PC-9 (cell line): ENCODE results near the gene SORCS2. TPM values are rescaled to one million over a fixed set of nuclear protein-coding genes. Genes with fewer than 3 reads are reported as not detected.

Experiments used
- BruUV-seq: library from RNA; stranded (reverse); fragments of 400-500 nt; replicated peaks from 2 replicates; lab custom pipeline; 2021; lab: Mats Ljungman, UMichigan
- CTCF ChIA-PET: fragments of 300-600 bp; sonication (Branson Sonifier 250); formaldehyde crosslinking; loops from one replicate; lab custom pipeline; 2022; ENCODE audit warnings: antibody characterized with exemption; lab: Charles Lee
- POLR2A ChIA-PET: fragments of 300-600 bp; sonication (Branson Sonifier 250); formaldehyde crosslinking; loops from one replicate; lab custom pipeline; 2022; ENCODE audit warnings: antibody characterized with exemption; ENCODE audit not compliant: unreplicated experiment; lab: Charles Lee
- DNase-seq, 2 experiments: peaks; one replicate each; pipeline versions ENCODE4 v3.0.0 to v3.0.0-alpha.2; 2015 to 2022; ENCODE audit warnings: mixed read lengths in 1 of 2
- H2AFZ ChIP-seq: fragments of 200-600 bp; sonication (generic); 2 replicates; pipeline ENCODE4 v1.8.1; 2017; ENCODE audit warnings: antibody characterized with exemption
- H3F3A ChIP-seq: fragments of 200-600 bp; sonication (generic); 2 replicates; pipeline ENCODE4 v1.8.1; 2017; ENCODE audit warnings: antibody characterized with exemption, mild to moderate bottlenecking, low read depth; ENCODE audit not compliant: insufficient read depth
- H3K27ac ChIP-seq: fragments of 200-600 bp; sonication (generic); 2 replicates; pipeline ENCODE4 v1.6.1; 2016; ENCODE audit warnings: mixed run types
- H3K27me3 ChIP-seq: fragments of 200-600 bp; sonication (generic); 2 replicates; pipeline ENCODE4 v1.6.1; 2016; ENCODE audit warnings: low read depth, mixed run types; ENCODE audit not compliant: insufficient read depth
- H3K36me3 ChIP-seq: fragments of 200-600 bp; sonication (generic); 2 replicates; pipeline ENCODE4 v1.6.1; 2016; ENCODE audit warnings: low read depth, mixed run types
- H3K4me1 ChIP-seq: fragments of 200-600 bp; sonication (generic); replicated peaks from 2 replicates; pipeline ENCODE4 v1.6.1; 2016; ENCODE audit warnings: mixed run types; ENCODE audit not compliant: insufficient read depth
- H3K4me2 ChIP-seq: fragments of 200-600 bp; sonication (generic); 2 replicates; pipeline ENCODE4 v1.6.1; 2017; ENCODE audit warnings: mixed run types
- H3K4me3 ChIP-seq: fragments of 200-600 bp; sonication (generic); 2 replicates; pipeline ENCODE4 v1.6.1; 2016; ENCODE audit warnings: mixed run types
- H3K79me2 ChIP-seq: fragments of 200-600 bp; sonication (generic); 2 replicates; pipeline ENCODE4 v1.6.1; 2017; ENCODE audit warnings: low read depth, mixed run types
- H3K9me2 ChIP-seq: fragments of 200-600 bp; sonication (generic); 2 replicates; pipeline ENCODE4 v1.8.1; 2017; ENCODE audit warnings: mild to moderate bottlenecking; ENCODE audit not compliant: insufficient read depth
- H3K9me3 ChIP-seq: fragments of 200-600 bp; sonication (generic); 2 replicates; pipeline ENCODE4 v1.8.1; 2016; ENCODE audit warnings: low read depth; ENCODE audit not compliant: insufficient read depth
- H4K20me1 ChIP-seq: fragments of 200-600 bp; sonication (generic); 2 replicates; pipeline ENCODE4 v1.8.1; 2017; ENCODE audit not compliant: insufficient read depth
- EZH2 ChIP-seq: fragments of 200-600 bp; sonication (generic); IDR thresholded peaks from 2 replicates; pipeline ENCODE4 v1.8.0; 2017; ENCODE audit warnings: antibody characterized with exemption, low read depth
- intact Hi-C: fragments of 100-400 bp; cut with micrococcal nuclease; formaldehyde crosslinking; loops from one replicate; pipeline ENCODE4 v1.10.0; 2022; ENCODE audit not compliant: unreplicated experiment
- total RNA-seq: library from RNA; stranded (reverse); gene quantifications from 2 replicates; pipeline ENCODE4 v1.2.3, GENCODE V29; 2021
- TF ChIP-seq, protein P1 (sequence below): fragments of 200-600 bp; sonication (generic); conservative IDR thresholded peaks from 2 replicates; pipeline ENCODE4 v1.6.1; 2017; ENCODE audit warnings: mixed run types, antibody characterized with exemption, mild to moderate bottlenecking, moderate library complexity

Gene SORCS2
- total RNA-seq, 1 experiment from 2014 or later, result 25.8 TPM

DNA sequence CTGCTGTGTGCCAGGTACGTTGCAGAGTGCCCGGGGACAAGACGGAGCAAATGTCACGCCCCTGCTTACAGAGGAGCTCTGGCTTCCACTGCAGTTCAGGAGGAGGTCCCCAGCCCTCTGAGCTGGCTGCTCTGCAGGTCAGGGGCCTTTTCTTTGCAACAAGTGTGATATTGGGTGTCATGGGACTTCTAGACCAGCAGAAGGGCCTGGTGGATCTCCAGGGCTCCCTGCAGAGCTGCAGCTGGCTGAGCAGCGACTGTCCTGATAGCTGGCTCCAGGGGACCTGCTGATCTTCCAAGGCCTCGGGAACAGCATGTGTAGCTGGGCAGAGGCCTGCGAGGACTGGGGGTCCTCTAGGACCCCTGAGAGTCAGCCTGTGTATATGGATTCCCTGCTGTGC lies 120.4 kb downstream of the SORCS2 start:
- TF ChIP-seq EZH2, result no peak
- TF ChIP-seq, protein P1, sequence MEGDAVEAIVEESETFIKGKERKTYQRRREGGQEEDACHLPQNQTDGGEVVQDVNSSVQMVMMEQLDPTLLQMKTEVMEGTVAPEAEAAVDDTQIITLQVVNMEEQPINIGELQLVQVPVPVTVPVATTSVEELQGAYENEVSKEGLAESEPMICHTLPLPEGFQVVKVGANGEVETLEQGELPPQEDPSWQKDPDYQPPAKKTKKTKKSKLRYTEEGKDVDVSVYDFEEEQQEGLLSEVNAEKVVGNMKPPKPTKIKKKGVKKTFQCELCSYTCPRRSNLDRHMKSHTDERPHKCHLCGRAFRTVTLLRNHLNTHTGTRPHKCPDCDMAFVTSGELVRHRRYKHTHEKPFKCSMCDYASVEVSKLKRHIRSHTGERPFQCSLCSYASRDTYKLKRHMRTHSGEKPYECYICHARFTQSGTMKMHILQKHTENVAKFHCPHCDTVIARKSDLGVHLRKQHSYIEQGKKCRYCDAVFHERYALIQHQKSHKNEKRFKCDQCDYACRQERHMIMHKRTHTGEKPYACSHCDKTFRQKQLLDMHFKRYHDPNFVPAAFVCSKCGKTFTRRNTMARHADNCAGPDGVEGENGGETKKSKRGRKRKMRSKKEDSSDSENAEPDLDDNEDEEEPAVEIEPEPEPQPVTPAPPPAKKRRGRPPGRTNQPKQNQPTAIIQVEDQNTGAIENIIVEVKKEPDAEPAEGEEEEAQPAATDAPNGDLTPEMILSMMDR, result no peak
- Histone ChIP-seq H3K4me3 (no peak overlapping the region), H3K9me3 (no peaks in the 10 kb centered on the region), H3K9me2 (no peaks in the 10 kb centered on the region), H3K4me1 (no peaks in the 10 kb centered on the region), H2AFZ (no peak overlapping the region), H3K4me2 (no peak overlapping the region), H3K27ac (no peak overlapping the region), H4K20me1 (no peaks in the 10 kb centered on the region), H3F3A (no peaks in the 10 kb centered on the region), H3K79me2 (no peaks in the 10 kb centered on the region), H3K27me3 (no peaks in the 10 kb centered on the region), H3K36me3 (no peaks in the 10 kb centered on the region)
- DNase-seq, result no peak
- ChIA-PET CTCF (no interaction called here), POLR2A (no interaction called here)
- intact Hi-C loops, result no loop called here
- BruUV-seq, result no TSS peak

DNA sequence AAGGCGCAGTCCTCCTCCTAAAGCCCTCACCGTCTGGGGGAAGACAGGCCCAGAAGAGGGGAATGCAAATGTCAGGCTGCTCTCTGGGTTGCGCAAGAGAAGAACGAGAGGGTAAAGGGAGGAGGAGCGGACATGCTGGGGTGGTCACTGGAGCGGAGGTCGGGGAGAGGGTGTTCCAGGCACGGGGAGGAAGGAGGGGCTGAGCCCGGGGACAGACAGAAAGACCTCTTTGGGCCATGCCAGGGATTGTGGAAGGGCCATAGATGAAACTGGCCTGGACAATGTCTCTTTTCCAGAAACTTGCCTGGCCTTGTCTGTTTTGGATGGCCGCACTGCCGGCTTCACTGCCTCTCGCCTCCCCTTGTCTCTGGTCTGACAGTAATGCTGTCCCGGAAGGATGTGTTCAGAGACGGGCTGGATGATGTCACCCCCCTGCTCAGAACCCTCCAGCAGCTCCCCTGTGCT lies 121.0 kb downstream of the SORCS2 start:
- intact Hi-C loops, result no loop called here
- CTCF ChIA-PET, result no interaction called here

DNA sequence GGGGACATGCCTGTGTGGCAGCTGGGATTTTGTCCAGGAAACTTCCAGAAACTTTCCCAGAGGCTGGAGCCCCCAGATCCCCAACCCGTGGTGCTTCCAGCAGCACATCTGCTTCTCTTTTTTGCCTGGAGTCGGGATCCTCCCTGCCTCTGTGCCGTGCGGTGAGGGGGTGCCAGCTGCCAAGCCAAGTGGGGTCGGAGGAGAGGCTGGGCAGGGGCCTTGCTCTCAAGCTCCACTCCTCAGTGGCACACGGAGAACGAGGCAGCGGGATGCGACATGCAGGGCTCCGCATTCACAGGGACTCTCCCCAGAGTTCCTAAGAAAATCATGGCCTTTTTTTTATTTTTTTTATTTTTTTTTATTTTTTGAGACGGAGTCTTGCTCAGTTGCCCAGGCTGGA lies 121.7 kb downstream of the SORCS2 start:
- BruUV-seq, result no TSS peak
- no peaks in the 10 kb centered on the region for H3K36me3 ChIP-seq
- H3K27ac ChIP-seq, result no peak overlapping the region
- no peaks in the 10 kb centered on the region for H3F3A ChIP-seq
- no peaks in the 10 kb centered on the region for H3K79me2 ChIP-seq
- H3K27me3 ChIP-seq, result no peaks in the 10 kb centered on the region
- intact Hi-C loops, result no loop called here
- no peaks in the 10 kb centered on the region for H3K9me2 ChIP-seq
- H2AFZ ChIP-seq, result no peak overlapping the region
- ChIA-PET POLR2A (no interaction called here), CTCF (no interaction called here)
- no peaks in the 10 kb centered on the region for H4K20me1 ChIP-seq
- H3K9me3 ChIP-seq, result no peaks in the 10 kb centered on the region
- H3K4me3 ChIP-seq, result no peak overlapping the region
- no peak for DNase-seq
- no peak for TF ChIP-seq EZH2
- TF ChIP-seq, protein P1, result no peak
- H3K4me2 ChIP-seq, result no peak overlapping the region
- no peaks in the 10 kb centered on the region for H3K4me1 ChIP-seq

More for the DNA sequence above, 121.0 kb downstream of the SORCS2 start:
- no TSS peak for BruUV-seq
- H3K4me2 ChIP-seq, result no peak overlapping the region
- TF ChIP-seq, protein P1, result no peak
- no peak for TF ChIP-seq EZH2
- no peaks in the 10 kb centered on the region for H3K9me3 ChIP-seq
- H3K79me2 ChIP-seq, result no peaks in the 10 kb centered on the region
- H3K9me2 ChIP-seq, result no peaks in the 10 kb centered on the region
- no peak overlapping the region for H3K4me3 ChIP-seq
- no peaks in the 10 kb centered on the region for H3K36me3 ChIP-seq
- POLR2A ChIA-PET, result no interaction called here
- H4K20me1 ChIP-seq, result no peaks in the 10 kb centered on the region
- no peaks in the 10 kb centered on the region for H3K4me1 ChIP-seq
- no peaks in the 10 kb centered on the region for H3F3A ChIP-seq
- no peaks in the 10 kb centered on the region for H3K27me3 ChIP-seq
- no peak overlapping the region for H3K27ac ChIP-seq
- no peak overlapping the region for H2AFZ ChIP-seq
- no peak for DNase-seq
